ENCODE measurements around the gene ETS1. TPM values are rescaled to one million over a fixed set of nuclear protein-coding genes. Genes with fewer than 3 reads are reported as not detected.

Gene ETS1
- total RNA-seq, 1 donor from 2014 or later, result 55.9 TPM

- H3K4me3 Mint-ChIP-seq, result no peak overlapping the region
- H3K27me3 Mint-ChIP-seq (ENCODE audit: low read depth), result peaks cover 50% of the 10 kb centered on the region
- H3K9me3 Mint-ChIP-seq, result no peaks in the 10 kb centered on the region
- H3K4me1 Mint-ChIP-seq, result peaks cover 22% of the 10 kb centered on the region
- no peak overlapping the region for H3K27ac Mint-ChIP-seq (ENCODE audit: unreplicated experiment)
- TF ChIP-seq, protein P1, sequence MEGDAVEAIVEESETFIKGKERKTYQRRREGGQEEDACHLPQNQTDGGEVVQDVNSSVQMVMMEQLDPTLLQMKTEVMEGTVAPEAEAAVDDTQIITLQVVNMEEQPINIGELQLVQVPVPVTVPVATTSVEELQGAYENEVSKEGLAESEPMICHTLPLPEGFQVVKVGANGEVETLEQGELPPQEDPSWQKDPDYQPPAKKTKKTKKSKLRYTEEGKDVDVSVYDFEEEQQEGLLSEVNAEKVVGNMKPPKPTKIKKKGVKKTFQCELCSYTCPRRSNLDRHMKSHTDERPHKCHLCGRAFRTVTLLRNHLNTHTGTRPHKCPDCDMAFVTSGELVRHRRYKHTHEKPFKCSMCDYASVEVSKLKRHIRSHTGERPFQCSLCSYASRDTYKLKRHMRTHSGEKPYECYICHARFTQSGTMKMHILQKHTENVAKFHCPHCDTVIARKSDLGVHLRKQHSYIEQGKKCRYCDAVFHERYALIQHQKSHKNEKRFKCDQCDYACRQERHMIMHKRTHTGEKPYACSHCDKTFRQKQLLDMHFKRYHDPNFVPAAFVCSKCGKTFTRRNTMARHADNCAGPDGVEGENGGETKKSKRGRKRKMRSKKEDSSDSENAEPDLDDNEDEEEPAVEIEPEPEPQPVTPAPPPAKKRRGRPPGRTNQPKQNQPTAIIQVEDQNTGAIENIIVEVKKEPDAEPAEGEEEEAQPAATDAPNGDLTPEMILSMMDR (conservative IDR thresholded peaks at IDR 0.05), result no peak
- no peaks in the 10 kb centered on the region for H3K36me3 Mint-ChIP-seq (ENCODE audit: low read depth)
- no peak for DNase-seq (ENCODE audit: low read depth, low spot score)
Measured at GRCh38 chr11:128572965-128573364, 14.4 kb downstream of the ETS1 start.

- TF ChIP-seq, protein P1 (conservative IDR thresholded peaks at IDR 0.05), result no peak
- Mint-ChIP-seq H3K36me3 (ENCODE audit: low read depth) (no peaks in the 10 kb centered on the region), H3K9me3 (no peaks in the 10 kb centered on the region), H3K27me3 (ENCODE audit: low read depth) (peaks cover 39% of the 10 kb centered on the region), H3K4me3 (no peak overlapping the region), H3K4me1 (peaks cover 13% of the 10 kb centered on the region), H3K27ac (ENCODE audit: unreplicated experiment) (no peak overlapping the region)
- no peak for DNase-seq (ENCODE audit: low read depth, low spot score)
Measured at GRCh38 chr11:128570632-128571031, 16.7 kb downstream of the ETS1 start.

GRCh38 chr11:128569291-128569690 lies 18.1 kb downstream of the ETS1 start:
- H3K27ac Mint-ChIP-seq (ENCODE audit: unreplicated experiment), result no peak overlapping the region
- H3K4me3 Mint-ChIP-seq, result no peak overlapping the region
- H3K27me3 Mint-ChIP-seq (ENCODE audit: low read depth), result peaks cover 36% of the 10 kb centered on the region
- H3K36me3 Mint-ChIP-seq (ENCODE audit: low read depth), result no peaks in the 10 kb centered on the region
- TF ChIP-seq, protein P1 (conservative IDR thresholded peaks at IDR 0.05), result no peak
- peaks cover 13% of the 10 kb centered on the region for H3K4me1 Mint-ChIP-seq
- DNase-seq (ENCODE audit: low read depth, low spot score), result no peak
- H3K9me3 Mint-ChIP-seq, result no peaks in the 10 kb centered on the region

DNA sequence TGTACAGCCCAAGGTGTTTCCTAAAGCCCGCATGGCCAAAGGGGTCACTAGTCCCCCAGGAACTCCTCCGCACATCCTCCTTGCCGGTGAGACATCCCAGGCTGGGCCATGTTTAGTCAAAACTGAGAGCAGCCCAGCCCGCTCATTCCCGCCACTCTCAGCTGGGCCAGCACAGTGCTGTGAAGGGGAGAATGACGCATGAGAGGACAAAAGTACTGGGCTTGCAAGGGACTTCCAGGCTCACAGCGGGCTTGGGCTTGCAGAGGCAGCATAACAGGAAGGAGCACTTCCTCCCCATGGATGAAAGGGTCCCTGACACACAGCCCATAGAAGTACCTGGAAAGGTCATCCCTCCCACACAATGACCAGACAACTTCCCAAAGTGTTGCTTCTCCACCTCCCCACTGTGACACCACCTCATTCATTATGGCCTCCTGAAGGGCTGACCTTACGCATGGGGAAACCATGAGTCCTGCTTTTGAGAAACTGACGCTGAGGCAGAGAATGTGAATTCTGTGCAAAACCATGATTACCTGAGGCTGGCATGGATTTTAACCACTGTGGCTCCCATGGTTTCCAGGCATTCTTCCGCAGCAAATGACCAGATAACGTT lies 19.1 kb downstream of the ETS1 start:
- Mint-ChIP-seq H3K4me3 (no peak overlapping the region), H3K27ac (ENCODE audit: unreplicated experiment) (no peak overlapping the region)
- DNase-seq (ENCODE audit: low read depth, low spot score), result no peak

DNA sequence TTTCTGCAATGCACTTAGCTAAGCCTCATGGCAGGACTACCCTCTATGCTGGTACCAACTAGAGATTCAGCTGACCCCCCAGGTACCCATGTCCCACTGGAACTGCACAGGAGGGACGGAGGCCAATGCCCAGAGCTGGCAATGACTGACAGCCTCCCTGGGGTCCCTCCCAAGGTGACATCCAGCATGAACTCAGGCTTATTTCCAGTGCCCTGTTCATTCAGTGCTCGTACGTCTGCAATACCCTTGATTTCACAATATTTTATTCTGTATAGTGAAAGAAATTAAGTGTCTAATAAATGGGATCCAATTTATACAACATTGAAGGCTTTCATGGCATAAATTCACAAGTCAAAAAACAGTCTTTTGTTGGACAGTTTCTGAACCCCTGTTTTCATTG lies 20.2 kb downstream of the ETS1 start:
- TF ChIP-seq, protein P1 (conservative IDR thresholded peaks at IDR 0.05), result no peak
- no peak overlapping the region for H3K27ac Mint-ChIP-seq (ENCODE audit: unreplicated experiment)
- no peaks in the 10 kb centered on the region for H3K9me3 Mint-ChIP-seq
- peaks cover 13% of the 10 kb centered on the region for H3K4me1 Mint-ChIP-seq
- no peak overlapping the region for H3K4me3 Mint-ChIP-seq
- no peaks in the 10 kb centered on the region for H3K36me3 Mint-ChIP-seq (ENCODE audit: low read depth)
- no peak for DNase-seq (ENCODE audit: low read depth, low spot score)
- H3K27me3 Mint-ChIP-seq (ENCODE audit: low read depth), result peaks cover 33% of the 10 kb centered on the region

More for the DNA sequence above, 19.1 kb downstream of the ETS1 start:
- TF ChIP-seq, protein P1 (conservative IDR thresholded peaks at IDR 0.05), result no peak
- no peaks in the 10 kb centered on the region for H3K9me3 Mint-ChIP-seq
- peaks cover 38% of the 10 kb centered on the region for H3K27me3 Mint-ChIP-seq (ENCODE audit: low read depth)
- H3K36me3 Mint-ChIP-seq (ENCODE audit: low read depth), result no peaks in the 10 kb centered on the region
- peaks cover 13% of the 10 kb centered on the region for H3K4me1 Mint-ChIP-seq
